NCI-H1105 treated with DMSO at 0.1 percent for 48 hours (cell line): ENCODE data around the gene METTL1.
"Not testable (repeated sequence)": the region's sequence is repeated elsewhere in the genome, so short reads cannot be mapped to it uniquely, and the experiment has no call there.

ENCODE experiments used
- DNase-seq: peaks from one replicate; lab custom pipeline; 2025; lab: John Stamatoyannopoulos, UW

Gene METTL1

GRCh38 chr12:57771873-57772428 lies at the start of gene METTL1:
Gene METTL1 (minus strand): TSS chr12:57772105. CDS start chr12:57772083, 22 bp downstream.
- DNase-seq: peak; percentile 81

- DNase-seq: not testable (repeated sequence)
Measured at GRCh38 chr12:57821015-57821414, 49.1 kb upstream of the METTL1 start.

DNA sequence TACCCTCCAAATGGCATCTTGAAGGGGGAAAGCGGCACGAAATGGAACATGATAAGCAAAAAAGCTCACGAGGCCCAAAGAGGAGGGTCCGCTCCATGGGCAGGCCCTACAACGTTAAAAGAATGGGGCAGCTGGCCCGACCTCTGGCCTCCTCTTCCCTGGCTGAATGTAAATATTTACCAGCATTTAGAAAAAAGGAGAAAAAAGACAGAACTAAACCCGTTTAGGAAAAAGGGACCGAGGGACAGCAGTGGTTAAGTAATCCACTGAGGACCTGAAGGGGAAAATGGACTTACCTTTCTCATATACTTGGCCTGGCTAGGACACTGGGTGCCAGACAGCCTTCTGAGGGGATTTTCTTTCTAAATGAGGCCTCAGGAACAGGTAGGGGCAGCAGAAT lies 48.2 kb upstream of the METTL1 start:
- not testable (repeated sequence) for DNase-seq

DNA sequence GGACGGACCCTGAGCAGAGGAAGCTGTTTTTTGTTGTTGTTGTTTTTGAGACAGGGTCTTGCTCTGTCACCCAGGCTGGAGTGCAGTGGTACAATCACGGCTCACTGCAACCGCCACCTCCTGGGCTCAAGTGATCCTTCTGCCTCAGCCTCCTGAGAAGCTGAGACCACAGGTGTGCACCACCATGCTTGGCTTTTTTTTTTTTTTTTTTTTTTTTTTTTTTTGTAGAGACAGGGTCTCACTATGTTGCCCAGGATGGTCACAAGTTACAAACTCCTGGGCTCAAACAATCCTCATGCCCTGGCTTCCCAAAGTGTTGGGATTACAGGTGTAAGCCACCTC lies 46.1 kb upstream of the METTL1 start:
- DNase-seq: not testable (repeated sequence)

DNA sequence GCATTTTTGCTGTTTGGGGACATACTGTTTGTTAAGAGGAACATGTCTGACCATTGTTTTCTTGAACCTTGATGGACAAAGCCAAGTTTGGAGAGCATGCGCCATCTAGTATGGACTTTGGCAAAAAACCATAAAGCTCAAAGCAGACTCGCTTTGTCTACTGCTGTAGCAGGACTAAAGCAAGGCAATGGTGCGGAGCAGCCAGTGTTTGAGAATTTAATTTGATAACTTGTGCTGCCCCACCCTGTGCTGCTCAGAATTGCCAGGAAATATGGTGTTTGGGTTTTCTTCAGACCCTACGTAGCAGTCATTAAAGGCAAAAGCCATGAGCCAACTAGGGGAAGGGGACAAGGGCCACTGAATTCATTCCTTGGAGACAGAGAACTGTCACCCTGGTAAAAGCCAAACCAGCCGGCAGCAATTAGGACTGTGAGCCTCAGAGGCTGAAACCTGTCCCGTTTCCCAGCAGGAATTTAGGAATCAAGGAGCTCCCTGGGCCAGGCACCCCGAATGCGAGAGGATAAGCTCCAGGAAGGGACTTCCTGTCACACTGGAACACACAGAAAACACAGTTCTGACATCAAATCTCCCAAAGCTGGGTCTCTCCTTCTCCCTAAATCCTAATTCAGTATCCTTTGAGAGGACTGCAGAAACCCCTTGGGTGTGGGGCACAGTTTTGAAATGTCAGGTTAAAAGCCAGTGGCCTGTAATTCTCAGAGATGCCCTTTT lies 45.5 kb upstream of the METTL1 start:
- no peak for DNase-seq

- no peak for DNase-seq
Measured at GRCh38 chr12:57816855-57817151, 44.9 kb upstream of the METTL1 start.

- DNase-seq: no peak
Measured at GRCh38 chr12:57816001-57816854, 44.3 kb upstream of the METTL1 start.

DNA sequence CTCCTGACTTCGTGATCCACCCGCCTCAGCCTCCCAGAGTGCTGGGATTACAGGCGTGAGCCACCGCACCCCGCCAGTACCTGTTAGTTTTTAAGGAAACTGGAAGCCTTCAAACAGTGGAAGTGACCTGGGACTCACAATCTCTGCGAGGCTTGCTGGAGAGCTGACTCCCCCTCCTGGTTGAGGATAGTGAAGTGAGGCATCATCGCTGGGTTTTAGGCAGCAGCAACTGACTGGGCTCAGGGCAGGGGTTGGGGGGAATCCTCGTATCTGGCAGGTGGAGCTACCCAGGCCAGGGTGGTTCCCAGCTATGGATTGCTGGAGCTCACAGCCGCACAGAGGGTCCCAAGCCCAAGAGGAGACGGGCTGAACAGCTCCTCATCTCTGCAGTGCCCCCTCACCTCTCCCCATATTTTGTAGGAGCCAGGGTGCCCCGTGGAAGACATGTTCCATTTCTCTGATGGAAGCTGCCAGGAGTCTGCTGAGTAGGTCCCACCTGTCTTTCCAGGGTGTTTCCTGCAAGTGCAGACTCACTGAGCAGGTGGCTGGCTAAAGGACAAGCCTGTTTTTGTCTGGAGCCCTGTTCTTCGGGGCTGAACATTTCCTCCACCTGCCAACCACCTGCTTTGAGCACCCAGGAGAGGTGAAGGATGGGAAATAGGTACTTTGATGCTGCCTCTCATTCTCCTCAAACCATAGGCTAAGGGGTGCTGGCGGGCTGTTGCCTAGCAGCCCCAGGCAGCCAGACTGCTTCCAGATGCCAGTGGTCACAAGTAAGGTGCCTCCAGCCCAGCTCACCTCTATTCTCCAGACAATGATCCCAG lies 43.5 kb upstream of the METTL1 start:
- peak; percentile 85 for DNase-seq

- DNase-seq: no peak
Measured at GRCh38 chr12:57813971-57814772, 42.3 kb upstream of the METTL1 start.

DNA sequence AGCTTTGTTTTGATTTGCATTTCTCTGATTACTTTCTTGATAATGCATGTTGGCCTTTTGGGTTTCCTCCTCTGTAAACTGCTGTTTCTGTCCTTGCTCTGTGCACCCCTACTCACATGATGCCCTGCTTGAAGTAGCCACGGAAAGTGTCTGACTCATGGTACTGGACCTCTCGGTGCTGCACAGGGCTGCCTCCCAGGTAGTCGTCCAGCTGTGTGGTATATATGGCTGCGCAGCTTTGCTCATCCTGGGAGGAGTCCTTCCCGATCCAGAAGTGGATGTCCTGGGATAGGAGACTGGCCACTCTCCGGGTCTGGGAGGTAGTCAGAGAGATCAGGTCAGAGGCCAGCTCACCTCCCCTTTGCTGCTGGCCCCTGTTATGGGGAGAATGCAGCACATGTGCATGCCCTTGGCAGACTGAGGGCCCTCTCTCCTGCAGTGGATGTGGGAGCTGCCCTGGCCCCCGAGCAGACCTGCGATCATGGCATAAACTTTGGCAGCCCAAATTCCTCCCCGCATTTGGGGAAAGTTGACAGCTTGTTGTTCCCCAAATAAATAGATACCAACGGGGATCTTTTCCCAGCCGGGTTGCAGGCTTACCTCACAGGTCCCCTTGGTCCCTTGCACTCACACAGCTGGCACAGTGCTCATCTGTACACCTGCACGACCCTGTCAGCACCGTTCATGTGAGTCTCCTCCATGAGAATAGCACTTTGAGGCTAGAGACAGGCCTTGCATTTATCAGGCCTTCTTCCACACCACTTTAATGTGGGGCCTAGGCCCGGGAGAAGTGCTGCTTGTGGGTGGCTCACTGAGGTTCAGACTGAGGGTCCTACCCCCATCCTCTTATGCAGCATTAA lies 41.4 kb upstream of the METTL1 start:
- no peak for DNase-seq

GRCh38 chr12:57811028-57811755 lies 39.3 kb upstream of the METTL1 start:
- no peak for DNase-seq

DNA sequence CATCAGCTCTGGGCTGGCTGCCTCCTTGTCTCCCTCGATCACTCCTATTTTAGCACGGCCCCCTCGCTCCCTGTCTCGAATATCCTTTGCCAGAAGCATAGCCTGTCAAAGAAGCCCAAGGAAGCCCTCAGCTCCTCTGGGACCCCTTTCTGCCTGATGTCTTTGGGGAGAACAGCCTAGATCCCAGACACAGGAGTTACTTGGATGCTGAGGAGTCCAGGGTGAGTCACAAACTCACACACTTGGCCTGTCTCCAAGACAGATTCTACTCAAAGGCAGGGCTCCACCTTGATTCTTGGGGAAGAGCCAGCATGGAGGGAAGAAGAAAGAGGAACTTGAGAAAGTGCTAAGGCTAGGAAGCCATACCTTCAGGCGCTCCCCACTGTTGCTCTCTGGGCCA lies 38.5 kb upstream of the METTL1 start:
- no peak for DNase-seq

DNA sequence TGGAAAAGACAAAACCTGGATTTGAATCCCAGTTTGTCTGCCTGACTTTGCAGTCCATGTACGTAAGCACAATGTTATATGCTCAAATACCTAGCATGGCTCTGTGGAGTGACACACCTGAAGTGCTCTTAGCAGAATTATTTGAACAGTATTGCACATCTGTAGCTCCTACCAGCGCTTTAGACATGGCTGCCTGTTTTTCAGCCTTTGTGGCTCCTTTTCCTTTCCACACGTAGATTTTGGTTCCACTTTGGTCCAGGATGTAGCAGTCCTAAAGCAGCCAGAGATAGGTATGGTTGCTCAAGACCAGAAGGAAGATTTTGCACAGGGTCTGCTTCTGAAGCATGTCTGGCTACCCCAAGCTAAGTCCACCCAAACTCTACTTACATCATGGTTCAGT lies 37.5 kb upstream of the METTL1 start:
- DNase-seq: no peak

DNA sequence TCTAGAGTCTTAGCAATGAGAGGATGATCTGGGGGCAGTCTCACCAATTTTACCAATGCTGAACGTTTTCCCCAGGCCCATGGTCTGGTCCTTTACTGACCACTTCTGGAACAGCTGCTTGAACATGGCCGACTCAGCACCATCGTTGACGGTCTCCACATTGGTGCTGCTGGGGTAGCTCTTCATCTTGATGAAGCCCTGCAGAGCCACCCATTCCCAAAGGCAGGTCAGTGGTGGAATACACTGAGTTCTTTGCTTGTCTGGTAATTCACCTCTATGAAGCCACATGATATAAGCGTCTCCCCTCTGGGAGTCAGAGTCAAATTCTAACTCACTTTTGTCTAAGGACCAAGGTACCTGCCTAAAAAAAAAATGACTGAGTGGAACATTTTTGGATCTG lies 36.4 kb upstream of the METTL1 start:
- no peak for DNase-seq

DNA sequence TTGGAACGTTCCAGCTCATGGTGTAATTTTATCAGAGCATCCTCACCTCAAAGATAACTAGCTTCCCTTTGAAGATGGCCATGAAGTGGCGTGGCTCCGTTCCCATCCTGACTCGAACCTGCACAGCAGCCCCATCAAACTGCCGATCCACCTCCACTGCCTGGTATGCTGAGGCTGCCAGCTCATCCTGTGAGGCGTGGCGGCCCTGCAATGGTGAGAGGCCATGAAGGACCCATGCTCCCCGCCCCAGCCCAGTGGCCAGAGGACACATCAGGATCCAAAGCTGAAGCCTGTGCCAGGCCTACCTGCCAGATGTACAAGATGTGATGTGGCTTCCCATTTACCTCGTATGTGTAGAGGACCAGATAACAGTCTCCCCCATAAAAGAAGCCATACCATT lies 35.4 kb upstream of the METTL1 start:
- DNase-seq: no peak

- DNase-seq: no peak
Measured at GRCh38 chr12:57806677-57807076, 34.8 kb upstream of the METTL1 start.

- DNase-seq: peak; percentile 24
Measured at GRCh38 chr12:57803319-57803893, 31.5 kb upstream of the METTL1 start.

DNA sequence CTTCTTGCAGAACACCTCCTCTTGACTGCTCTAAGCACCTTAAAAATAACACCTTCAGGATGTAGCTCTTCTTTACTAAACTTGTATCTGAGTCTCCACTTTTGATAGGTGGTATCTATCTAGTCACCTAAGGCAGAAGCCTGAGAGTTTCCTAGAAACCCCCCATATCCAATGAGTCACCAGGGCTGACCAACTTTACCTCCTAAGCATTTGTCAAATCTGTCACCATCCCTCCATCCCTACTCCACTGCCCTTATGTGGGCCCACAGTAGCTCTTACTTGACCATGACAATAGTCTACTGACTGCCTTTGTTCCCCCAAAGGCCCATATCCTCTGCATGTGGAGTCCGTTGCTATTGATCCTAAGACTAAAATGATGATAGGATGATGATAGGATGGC lies 30.7 kb upstream of the METTL1 start:
- DNase-seq: no peak

DNA sequence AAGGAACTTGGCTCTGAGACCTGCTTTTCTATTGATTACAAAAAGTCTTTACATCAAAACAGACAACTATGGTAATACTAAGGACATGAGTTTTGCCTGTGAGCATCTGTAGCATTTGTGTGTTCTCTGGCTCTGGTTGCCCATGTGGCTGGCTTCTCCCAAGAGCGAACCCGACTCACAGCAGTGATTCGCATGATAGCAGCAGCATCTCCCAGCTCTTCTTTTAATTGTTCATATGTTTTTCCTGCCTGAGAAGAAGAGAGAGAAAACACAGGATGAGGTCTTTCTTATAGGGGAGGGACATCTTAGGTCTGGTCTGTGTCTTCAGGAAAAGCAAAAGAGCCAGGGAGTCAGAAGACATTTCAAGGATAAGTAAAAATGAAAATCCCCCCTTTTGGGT lies 29.1 kb upstream of the METTL1 start:
- DNase-seq: no peak

- DNase-seq: no peak
Measured at GRCh38 chr12:57797933-57798332, 26.0 kb upstream of the METTL1 start.
